GM21529 (cell line): Measurements from ENCODE around the gene RNU11.
"Not testable (repeated sequence)": the region's sequence is repeated elsewhere in the genome, so short reads cannot be mapped to it uniquely, and the experiment has no call there.

Experiments
- ATAC-seq: cut with Tn5 transposase; IDR thresholded peaks from one replicate; pipeline ENCODE4 v1.9.1; 2021; ENCODE audit not compliant: unreplicated experiment

Gene RNU11

DNA sequence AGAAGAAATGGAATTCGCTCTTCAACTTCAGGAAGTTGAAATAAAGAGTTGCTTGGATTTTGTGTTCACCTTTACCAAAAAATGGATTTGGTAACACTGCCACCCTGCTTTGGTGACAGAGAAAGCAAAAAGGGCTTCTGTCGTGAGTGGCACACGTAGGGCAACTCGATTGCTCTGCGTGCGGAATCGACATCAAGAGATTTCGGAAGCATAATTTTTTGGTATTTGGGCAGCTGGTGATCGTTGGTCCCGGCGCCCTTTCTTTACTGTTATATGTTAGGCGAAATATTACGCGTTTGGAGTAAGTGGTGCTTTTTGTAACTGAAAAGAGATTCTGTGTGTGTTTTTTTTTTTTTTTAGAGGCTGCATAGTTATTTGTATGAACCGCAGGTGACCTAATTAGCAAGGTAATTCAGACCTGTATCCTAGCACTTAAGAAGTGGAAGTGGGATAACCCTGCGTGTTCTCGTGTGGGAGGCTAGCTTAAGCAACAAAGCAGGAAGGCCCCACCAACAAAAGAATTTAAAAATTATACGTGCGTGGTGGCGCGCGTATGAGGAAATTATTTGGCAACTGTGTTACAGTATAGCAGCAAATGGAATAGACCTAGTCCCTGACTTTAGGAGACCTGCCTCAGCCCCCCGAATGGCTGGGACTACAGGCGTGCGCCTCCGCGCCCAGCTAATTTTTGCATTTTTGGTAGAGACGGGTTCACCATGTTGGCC is at the start of gene RNU11:
TSS of gene RNU11 (plus strand) at position 127 of the 725 bp plus-strand sequence.
- ATAC-seq, result peak; percentile 68

DNA sequence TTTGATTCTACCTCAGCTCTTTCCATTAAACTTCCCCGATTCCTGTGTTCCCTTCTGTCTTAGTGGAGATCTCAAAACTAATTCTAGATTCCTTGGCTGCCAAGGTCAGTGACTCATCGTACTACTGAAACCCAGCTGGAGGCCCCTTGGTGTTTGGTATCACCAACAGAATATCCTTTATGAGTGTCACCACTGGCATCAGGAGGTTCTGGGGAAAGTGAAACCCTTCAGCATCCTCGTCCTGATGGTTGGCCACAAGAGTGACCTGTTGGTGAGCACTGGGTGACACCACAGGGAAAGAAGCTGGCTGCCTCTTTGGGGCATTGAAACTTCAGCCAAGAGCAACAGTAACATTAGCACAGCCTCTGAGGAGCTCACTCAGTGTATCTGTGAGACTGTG is 46.7 kb upstream of the RNU11 start:
- no peak for ATAC-seq

DNA sequence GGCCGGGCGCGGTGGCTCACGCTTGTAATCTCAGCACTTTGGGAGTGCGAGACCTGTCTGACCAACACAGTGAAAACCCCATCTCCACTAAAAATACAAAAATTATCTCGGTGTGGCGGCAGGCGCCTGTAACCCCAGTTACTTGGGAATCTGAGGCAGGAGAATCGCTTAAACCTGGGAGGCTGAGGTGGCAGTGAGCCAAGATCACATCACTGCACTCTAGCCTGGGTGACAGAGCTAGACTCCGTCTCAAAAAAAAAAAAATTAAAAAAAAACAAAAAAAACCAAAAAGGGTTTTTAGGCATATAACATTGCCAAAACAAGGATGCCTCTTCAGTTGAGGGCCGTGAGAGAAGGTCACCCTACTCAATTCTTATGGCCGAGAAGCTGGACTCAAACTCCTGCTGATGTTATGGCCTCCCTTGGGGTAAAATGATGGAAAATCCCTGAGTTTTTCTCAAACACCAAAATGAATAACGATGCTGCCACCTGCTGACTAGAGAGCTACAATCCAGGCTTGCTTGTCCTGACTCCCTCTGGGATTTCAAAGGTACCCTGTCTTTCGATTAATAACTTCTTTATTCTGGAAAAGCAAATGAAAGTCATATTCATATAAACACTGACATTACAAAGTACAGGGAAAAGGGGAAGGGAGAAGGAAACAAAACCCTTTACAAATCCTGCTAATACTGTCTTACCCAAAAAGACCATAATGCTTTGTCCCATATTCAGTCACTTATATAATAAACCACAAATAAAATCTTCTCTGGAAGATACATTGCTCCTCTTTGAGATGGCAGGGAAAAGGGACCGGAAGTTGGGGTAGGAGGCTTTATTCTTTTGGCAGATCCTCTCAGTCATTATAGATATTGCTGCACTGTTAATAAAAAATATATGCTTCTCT is 45.6 kb upstream of the RNU11 start:
- ATAC-seq, result no peak

DNA sequence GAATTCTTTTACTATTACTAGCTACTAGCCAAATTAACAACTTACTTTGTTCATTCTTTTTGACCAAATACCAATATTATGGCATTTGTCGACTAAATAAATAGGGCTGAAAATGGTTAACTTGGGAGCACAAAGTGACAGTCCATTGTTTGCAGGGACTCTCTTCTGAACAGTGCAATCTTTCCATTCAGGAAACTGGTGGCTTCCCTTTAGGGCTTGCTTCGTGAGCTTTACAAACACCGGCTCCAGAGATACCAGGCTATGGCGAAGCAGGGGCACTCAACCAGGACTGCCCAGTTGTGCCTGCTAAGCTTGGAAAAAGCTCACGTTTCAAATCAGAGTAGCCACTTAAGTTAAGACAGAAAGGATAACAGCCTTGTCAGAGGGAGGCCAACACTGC is 44.0 kb upstream of the RNU11 start:
- ATAC-seq, result no peak

DNA sequence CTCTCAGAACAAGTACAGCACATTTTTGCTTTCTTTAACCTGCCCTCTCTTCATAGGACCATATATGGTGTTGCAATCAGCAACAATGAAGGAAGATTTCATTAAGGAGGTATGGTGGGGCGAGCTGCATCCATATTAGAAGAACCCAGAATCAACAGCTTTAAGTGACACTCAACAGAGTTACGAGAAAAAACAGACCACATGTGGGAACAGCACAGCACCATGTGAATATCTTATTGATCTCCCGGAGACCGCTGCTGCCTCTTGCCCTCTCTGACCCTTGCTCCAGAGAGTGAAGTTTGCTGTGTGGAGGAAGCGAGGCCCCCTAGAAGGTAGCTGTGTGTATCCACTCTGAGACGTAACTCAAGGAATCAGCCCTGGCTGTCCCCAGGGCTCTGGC is 43.4 kb upstream of the RNU11 start:
- ATAC-seq, result no peak

DNA sequence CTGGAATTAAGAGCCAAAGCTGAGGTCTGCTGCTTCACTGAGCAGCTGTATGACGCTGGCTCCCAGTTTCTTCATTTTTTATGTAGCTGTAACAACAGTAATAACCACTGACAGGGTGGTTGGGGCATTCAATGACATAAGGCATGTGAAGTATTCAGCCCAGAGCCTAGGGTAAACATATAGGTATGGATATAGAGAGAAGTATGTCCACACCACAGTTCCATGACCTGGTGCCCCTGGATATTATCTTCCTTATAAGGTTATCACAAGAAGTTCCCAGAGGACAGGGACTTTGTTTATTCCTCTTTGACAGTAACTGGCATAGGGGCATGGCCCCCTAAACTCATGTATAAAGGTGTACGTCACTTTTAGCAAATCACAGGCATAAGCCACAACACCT is 41.6 kb upstream of the RNU11 start:
- no peak for ATAC-seq

DNA sequence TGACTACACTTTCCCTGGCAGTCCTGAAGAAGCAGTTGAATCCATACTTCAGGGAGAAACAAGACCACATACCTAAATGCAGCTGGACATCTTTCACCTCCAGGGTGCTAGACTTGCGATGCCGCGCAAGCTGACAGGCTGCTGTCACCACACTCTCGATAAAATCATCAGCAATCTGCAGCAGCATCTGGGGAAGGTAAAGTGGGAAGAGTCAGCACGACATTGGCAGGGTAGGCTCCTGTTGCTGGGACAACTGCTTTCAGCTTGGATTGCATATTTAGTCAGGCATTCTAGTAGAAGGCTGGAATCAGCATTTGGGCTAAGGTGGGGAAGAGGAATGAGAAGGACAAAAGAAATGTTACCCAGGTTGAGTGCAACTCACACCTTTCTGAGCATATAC is 35.2 kb upstream of the RNU11 start:
- ATAC-seq, result no peak

DNA sequence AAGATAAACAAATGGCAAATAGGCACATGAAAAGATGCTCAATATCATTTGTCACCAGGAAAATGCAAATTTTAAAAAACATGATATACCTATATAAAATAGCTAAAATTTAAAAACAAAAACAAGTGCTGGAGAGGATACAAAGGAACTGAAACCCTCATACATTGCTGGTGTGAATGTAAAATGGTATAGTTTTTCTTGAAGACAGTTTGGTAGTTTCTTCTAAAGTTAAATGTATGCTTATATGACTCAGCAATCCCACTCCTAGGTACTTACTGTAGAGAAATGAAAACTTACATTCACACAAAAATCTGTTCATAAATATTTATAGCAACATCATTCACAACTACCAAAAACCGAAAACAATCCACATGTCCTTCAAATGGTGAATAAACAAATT is 16.7 kb upstream of the RNU11 start:
- no peak for ATAC-seq

DNA sequence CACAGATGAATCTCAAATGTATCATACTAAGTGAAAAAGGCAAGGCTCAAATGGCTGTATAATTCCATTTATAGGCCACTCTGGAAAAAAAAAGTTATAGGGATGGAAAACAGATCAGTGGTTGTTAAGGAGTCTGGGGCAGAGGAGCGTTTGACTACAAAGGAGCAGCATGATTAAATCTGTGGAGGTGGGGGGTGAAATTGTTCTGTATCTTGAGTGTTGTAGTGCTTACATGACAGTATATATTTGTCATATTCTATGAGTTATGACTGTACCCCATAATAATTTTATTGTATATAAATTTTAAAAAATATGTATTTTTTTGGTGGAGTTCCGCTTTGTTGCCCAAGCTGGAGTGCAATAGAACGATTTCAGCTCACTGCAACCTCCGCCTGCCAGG is 15.8 kb upstream of the RNU11 start:
- no peak for ATAC-seq

DNA sequence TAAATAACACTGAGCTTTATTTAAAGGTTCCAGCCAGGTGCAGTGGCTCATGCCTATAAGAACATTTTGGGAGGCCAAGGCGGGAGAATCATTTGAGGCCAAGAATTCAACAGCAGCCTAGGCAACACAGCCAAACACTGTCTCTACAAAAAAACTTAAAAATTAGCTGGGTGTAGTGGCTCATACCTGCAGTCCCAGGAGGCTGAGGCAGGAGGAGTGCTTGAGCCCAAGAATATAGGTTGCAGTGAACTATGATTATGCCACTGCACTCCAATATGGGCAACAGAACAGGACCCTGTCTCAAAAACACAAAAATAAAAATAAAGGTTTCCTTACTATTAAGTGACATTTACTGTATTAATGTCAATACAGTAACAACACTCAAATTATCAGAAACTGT is 7.6 kb upstream of the RNU11 start:
- no peak for ATAC-seq

DNA sequence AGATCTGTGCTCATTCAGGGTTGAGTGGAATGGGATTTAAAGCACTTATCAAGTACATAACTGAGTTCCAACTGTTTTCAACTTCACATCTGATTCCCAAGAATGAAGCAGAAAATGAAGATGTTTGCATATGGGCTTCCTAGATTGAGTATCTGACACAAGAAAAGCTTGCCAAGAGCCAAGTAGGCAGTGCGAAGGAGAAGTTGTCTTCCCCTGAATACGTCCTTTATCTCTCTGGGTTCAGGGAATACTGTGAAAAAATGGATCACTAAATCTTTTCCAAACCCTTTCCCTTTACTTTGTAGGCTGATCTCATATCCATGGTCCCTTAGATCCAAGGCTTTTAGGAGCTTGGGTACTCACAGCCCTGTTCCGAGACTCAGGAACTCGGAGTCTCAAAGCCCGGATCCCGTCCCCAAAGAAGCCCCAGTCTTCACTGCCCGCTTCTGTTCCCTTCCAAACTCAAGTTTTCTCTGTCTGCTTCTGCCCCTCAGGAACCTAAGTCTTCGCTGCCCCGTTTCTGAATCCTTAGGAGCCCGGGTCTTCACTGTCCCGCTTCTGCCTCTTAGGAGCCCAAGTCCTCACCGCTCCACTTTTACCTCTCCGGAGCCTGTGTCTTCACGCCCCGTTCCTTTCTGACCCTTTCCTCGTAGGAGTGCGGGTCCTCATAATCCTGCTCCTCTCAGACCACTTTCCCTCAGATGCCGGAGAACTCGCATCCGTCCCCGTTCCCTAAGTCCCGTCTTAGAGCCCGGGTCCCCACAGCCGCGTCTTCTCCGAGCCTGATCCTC is 6.1 kb upstream of the RNU11 start:
- peak; percentile 15 for ATAC-seq

DNA sequence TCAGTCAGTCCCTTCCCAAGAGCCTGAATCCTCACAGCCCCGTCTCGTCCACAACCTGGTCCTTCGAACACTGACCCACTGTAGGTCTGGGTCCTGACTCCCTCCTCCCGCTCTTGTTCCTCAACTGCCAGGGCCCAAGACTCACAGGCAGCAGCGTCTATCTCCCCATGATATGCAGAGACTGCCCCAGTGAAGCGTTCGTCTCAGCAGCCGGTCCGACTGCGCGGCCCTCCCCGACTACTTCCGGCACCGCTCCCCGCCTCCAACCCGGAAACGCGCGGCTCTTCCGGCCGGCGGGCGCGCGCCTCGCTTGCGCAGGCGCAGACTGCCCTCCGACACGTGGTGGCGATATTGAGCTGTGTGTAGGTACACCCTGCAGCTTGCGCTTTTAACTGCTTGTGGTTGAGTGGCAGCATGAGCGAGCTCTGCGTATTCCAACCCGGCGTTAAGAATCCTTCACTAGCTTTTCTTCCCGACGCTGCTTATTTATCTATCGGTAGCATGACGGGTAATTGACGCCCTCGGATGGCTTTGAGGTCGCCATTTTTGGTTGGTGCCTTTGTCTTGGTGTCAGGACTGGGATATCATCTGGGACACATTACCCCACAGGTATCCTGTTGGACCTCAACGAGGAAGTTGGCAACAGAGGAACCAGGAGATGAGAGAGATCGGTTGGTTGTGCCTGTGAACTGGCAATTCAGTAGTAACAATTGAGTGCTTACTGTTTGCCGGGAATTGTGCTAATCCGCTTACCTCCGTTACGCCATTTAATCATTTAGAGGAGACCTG is 5.4 kb upstream of the RNU11 start, which contains the start of gene TAF12:
TSS of gene TAF12 (minus strand) at position 221 of the 789 bp plus-strand sequence. CDS start 20,986 bp downstream, outside the sequence.
- peak; percentile 72 for ATAC-seq

DNA sequence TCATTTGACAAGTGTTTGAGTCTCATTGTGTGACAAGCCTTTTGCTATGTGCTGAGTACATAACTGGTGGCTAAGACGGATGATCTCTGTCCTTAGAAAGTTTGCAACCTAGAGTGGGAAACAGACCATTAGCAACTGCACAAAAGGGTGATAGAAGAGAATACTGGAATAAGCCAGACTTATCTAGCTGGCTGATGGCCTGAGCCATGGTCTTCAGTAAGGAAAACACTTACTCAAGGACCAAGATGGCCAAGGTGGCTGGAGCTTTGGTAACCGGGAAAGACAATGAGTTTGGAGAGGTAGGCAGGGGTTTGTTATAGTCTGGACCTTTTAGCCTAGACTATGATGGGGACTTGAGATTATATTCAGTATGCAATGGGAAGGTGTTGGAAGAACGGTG is 3.9 kb upstream of the RNU11 start:
- ATAC-seq, result no peak

DNA sequence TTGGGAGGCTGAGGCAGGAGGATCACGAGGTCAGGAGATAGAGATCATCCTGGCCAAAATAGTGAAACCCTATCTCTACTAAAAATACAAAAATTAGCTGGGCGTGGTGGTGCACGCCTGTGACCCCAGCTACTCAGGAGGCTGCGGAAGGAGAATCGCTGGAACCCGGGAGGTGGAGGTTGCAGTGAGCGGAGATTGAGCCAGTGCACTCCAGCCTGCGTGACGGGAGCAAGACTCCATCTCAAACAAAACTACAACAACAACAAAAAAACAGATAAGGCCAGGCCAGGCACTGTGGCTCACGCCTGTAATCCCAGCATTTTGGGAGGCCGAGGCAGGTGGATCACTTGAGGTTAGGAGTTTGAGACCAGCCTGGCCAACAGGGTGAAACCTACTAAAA is 3.0 kb upstream of the RNU11 start:
- not testable (repeated sequence) for ATAC-seq

DNA sequence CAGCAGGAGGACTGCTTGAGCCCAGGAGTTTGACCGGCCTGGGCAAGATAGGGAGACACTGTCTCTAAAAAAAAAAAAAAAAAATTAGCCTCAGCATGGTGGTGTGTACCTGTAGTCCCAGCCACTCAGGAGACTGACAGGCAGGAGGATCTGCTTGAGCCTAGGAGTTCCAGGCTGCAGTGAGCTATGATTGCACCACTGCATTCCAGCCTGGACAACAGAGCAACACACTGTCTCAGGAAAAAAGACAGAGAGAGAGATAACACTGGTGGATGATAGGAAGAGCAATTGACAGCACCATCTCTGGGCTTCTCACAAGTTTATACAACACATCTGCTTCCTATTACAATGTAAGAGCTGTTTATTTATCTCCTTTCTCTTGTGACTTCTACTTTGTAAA is 2.4 kb upstream of the RNU11 start:
- ATAC-seq, result no peak

DNA sequence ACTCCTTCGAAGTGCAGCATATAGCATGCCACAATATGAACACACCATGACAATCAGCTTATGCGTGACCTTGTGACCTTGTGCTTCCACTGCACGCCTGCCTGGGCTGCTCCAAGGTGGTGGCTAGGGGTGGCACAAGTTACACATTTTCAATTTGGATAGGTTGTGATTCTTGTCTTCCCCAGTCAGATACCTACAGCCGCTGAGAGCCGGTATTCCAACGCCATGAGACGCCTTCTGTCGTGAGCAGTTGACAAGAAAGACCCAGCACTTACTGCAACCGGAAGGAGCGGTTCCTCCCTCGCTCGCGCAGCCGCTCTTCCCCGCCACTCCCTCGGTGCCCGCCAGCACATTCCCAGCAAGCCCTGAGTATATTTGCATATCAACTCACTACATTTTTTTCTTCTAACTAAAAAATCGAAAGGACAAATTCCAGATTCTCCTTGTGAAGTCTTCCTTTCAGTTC is 359 bp upstream of the RNU11 start:
- peak; percentile 62 for ATAC-seq

DNA sequence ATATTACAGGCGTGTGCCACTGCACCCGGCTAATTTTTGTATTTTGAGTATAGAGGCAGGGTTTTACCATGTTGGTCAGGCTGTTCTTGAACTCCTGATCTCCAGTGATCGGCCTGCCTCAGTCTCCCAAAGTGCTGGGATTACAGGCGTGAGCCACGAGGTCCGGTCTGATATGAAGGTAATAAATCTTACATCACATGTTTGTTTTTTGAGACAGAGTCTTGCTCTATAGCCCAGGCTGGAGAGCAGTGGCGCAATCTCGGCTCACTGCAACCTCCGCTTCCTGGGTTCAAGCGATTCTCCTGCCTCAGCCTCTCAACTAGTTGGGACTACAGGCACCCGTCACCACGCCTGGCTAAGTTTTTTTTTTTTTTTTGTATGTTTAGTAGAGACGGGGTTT is 4.7 kb downstream of the RNU11 start:
- ATAC-seq, result not testable (repeated sequence)

DNA sequence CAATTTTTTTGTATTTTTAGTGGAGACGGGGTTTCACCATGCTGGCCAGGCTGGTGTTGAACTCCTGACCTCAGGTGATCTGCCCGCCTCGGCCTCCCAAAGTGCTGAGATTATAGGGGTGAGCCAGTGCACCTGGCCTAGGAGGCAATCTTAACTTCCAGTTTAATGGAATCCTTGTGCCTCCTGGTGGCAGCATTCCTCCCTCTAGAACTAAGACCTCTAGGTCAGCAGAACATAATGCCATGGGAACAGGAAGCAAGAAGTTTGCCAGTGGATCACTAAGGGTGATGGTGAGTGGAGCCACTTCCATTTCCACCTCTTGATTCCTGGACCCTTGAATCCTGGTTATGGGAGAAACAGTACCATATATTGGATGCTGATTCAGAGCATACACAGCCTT is 5.5 kb downstream of the RNU11 start:
- ATAC-seq, result not testable (repeated sequence)

DNA sequence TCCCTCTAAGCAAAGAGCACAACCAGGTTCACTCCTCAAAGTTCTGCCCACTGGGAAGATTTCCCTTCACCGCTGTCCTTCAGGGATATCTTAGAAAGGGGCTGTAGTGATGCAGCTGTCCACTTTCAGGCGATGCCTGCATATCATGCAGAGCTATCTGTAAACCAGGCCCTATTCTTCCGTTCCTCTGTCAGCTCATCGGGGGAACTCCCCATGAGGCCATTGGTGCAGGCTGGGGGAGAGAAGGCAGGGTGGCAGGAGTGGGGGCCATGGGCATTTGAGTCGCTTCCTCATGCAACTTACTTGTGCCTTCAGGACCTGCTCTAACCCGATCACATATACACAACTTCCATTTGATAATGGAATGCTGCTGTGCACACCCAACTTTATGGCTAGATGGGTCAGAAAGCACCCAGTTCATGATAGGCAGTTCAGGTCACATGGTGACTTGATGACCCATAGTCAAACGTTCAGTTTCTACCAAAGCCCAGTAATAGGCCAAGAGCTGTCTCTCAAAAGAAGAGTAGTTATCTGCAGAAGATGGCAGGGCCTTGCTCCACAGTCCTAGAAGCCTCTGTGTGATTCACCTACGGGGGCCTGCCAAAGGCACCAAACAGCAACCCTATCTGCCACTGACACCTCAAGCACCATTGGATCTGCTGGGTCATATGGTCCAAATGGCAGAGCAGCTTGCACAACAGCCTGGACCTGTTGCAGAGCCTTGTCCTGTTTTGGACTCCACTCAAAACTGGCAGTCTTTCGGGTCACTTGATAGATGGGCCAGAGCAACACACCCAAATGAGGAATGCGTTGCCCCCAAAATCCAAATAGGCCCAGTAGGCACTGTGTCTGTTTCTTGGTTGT is 7.3 kb downstream of the RNU11 start:
- ATAC-seq, result not testable (repeated sequence)
